SK-N-SH treated with all-trans-retinoic acid at 6 μM for 48 hours (cell line): ENCODE measurements around the gene UGT1A3.
"Not testable (repeated sequence)": the region's sequence is repeated elsewhere in the genome, so short reads cannot be mapped to it uniquely, and the experiment has no call there.

Experiments
- ATAC-seq: fragments of 200-7000 bp; cut with Tn5 transposase; 3 replicates; pipeline ENCODE4 v1.9.1; 2020; ENCODE audit warnings: mild to moderate bottlenecking, moderate library complexity
- ARNTL ChIP-seq: fragments of 450-650 bp; formaldehyde crosslinking; IDR thresholded peaks from 2 replicates; pipeline ENCODE4 v1.5.0; 2020; ENCODE audit warnings: low read depth, mild to moderate bottlenecking, moderate library complexity, borderline replicate concordance
- BACH2 ChIP-seq: fragments of 250-450 bp; sonication (Bioruptor Pico); IDR thresholded peaks from 2 replicates; pipeline ENCODE4 v1.9.0; 2021; ENCODE audit warnings: mild to moderate bottlenecking, borderline replicate concordance
- CSDC2 ChIP-seq: fragments of 250-450 bp; sonication (Bioruptor Pico); IDR thresholded peaks from 2 replicates; pipeline ENCODE4 v1.5.0; 2020; ENCODE audit warnings: mild to moderate bottlenecking, moderate library complexity
- ESRRG ChIP-seq: fragments of 250-450 bp; sonication (Bioruptor Pico); IDR thresholded peaks from 2 replicates; pipeline ENCODE4 v1.6.1; 2021; ENCODE audit warnings: mild to moderate bottlenecking
- GLIS3 ChIP-seq: fragments of 250-450 bp; sonication (Bioruptor Pico); IDR thresholded peaks from 2 replicates; pipeline ENCODE4 v1.5.0; 2020; ENCODE audit warnings: mild to moderate bottlenecking, moderate library complexity
- ISL1 ChIP-seq: fragments of 250-450 bp; sonication (Bioruptor Pico); IDR thresholded peaks from 2 replicates; pipeline ENCODE4 v2.1.2; 2022; ENCODE audit warnings: mild to moderate bottlenecking, moderate library complexity
- OSR1 ChIP-seq: fragments of 250-450 bp; sonication (Bioruptor Pico); IDR thresholded peaks from 2 replicates; pipeline ENCODE4 v1.8.0; 2022; ENCODE audit warnings: moderate library complexity, mild to moderate bottlenecking, inconsistent platforms
- PPARA ChIP-seq: fragments of 250-450 bp; sonication (Bioruptor Pico); IDR thresholded peaks from 2 replicates; pipeline ENCODE4 v1.5.0; 2020; ENCODE audit warnings: mild to moderate bottlenecking, borderline replicate concordance
- RARB ChIP-seq: fragments of 250-450 bp; sonication (Bioruptor Pico); IDR thresholded peaks from 2 replicates; pipeline ENCODE4 v1.8.0; 2021; ENCODE audit warnings: mild to moderate bottlenecking, moderate library complexity
- SNAI2 ChIP-seq: fragments of 250-450 bp; sonication (Bioruptor Pico); IDR thresholded peaks from 2 replicates; pipeline ENCODE4 v1.5.0; 2020; ENCODE audit warnings: mild to moderate bottlenecking, moderate library complexity
- TOX ChIP-seq: fragments of 250-450 bp; sonication (Bioruptor Pico); IDR thresholded peaks from 2 replicates; pipeline ENCODE4 v1.8.0; 2021; ENCODE audit warnings: mild to moderate bottlenecking, moderate library complexity, borderline replicate concordance
- ZC3H10 ChIP-seq: fragments of 250-450 bp; sonication (Bioruptor Pico); IDR thresholded peaks from 2 replicates; pipeline ENCODE4 v1.5.1; 2021; ENCODE audit warnings: mild to moderate bottlenecking, moderate library complexity
- ZFP3 ChIP-seq: fragments of 250-450 bp; sonication (Bioruptor Pico); IDR thresholded peaks from 2 replicates; pipeline ENCODE4 v1.5.0; 2020; ENCODE audit warnings: mild to moderate bottlenecking, moderate library complexity
- ZFP30 ChIP-seq: fragments of 450-650 bp; formaldehyde crosslinking; IDR thresholded peaks from 2 replicates; pipeline ENCODE4 v1.5.0; 2022; ENCODE audit warnings: mild to moderate bottlenecking, moderate library complexity
- ZNF565 ChIP-seq: fragments of 450-650 bp; formaldehyde crosslinking; conservative IDR thresholded peaks from 2 replicates; pipeline ENCODE4 v1.5.0; 2020; ENCODE audit warnings: low read depth, mild to moderate bottlenecking, moderate library complexity
- ZNF70 ChIP-seq: fragments of 450-650 bp; formaldehyde crosslinking; IDR thresholded peaks from 2 replicates; pipeline ENCODE4 v1.5.0; 2020; ENCODE audit warnings: mild to moderate bottlenecking, moderate library complexity
- ZNF8 ChIP-seq: fragments of 450-650 bp; formaldehyde crosslinking; IDR thresholded peaks from 2 replicates; pipeline ENCODE4 v1.5.0; 2020; ENCODE audit warnings: mild to moderate bottlenecking, moderate library complexity
- TF ChIP-seq, protein P1 (sequence below): fragments of 250-450 bp; sonication (Bioruptor Pico); IDR thresholded peaks from 2 replicates; pipeline ENCODE4 v1.8.0; 2020; ENCODE audit warnings: mild to moderate bottlenecking, moderate library complexity, borderline replicate concordance
- TF ChIP-seq, protein P2 (sequence below): fragments of 250-450 bp; sonication (Bioruptor Pico); IDR thresholded peaks from 2 replicates; pipeline ENCODE4 v1.5.1; 2020; ENCODE audit warnings: low read depth, mild to moderate bottlenecking, moderate library complexity
- TF ChIP-seq, protein P3 (sequence below): fragments of 250-450 bp; sonication (Bioruptor Pico); IDR thresholded peaks from 2 replicates; pipeline ENCODE4 v1.8.0; 2021; ENCODE audit warnings: low read depth, mild to moderate bottlenecking, moderate library complexity, borderline replicate concordance
- TF ChIP-seq, protein P4 (sequence below): fragments of 250-450 bp; sonication (Bioruptor Pico); IDR thresholded peaks from 2 replicates; pipeline ENCODE4 v1.5.0; 2020; ENCODE audit warnings: mild to moderate bottlenecking, moderate library complexity

Gene UGT1A3

DNA sequence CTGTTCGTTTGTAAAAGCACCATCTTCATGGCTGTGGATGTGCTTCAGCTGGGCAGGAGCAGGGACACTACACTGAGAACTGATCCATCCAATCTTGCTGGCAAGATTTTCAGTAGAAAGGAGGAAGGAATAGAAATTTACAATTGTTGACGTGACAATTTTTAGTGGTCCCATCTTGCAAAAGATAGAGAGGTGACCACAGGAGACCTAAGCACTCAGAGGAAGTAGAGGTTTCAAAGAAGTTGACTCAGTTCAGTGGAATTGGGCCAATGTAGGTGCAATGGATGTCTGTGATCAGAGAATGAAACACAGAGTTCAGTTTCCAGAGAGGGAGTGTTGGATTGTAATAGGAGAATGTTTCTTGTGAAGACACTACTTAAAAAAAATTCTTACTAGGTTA, 14.7 kb upstream of the UGT1A3 start:
- ATAC-seq, result no peak
- no peak for TF ChIP-seq SNAI2 (CRISPR knock-in tag)
- no peak for TF ChIP-seq ZNF8 (CRISPR knock-in tag)
- TF ChIP-seq ESRRG (CRISPR knock-in tag), result no peak
- TF ChIP-seq TOX, result no peak
- no peak for TF ChIP-seq ARNTL (CRISPR knock-in tag)
- TF ChIP-seq, protein P1, sequence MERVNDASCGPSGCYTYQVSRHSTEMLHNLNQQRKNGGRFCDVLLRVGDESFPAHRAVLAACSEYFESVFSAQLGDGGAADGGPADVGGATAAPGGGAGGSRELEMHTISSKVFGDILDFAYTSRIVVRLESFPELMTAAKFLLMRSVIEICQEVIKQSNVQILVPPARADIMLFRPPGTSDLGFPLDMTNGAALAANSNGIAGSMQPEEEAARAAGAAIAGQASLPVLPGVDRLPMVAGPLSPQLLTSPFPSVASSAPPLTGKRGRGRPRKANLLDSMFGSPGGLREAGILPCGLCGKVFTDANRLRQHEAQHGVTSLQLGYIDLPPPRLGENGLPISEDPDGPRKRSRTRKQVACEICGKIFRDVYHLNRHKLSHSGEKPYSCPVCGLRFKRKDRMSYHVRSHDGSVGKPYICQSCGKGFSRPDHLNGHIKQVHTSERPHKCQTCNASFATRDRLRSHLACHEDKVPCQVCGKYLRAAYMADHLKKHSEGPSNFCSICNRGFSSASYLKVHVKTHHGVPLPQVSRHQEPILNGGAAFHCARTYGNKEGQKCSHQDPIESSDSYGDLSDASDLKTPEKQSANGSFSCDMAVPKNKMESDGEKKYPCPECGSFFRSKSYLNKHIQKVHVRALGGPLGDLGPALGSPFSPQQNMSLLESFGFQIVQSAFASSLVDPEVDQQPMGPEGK (CRISPR knock-in tag), result no peak
- TF ChIP-seq ISL1 (CRISPR knock-in tag), result no peak
- TF ChIP-seq OSR1 (CRISPR knock-in tag), result no peak
- no peak for TF ChIP-seq ZFP30
- no peak for TF ChIP-seq GLIS3 (CRISPR knock-in tag)
- TF ChIP-seq, protein P2, sequence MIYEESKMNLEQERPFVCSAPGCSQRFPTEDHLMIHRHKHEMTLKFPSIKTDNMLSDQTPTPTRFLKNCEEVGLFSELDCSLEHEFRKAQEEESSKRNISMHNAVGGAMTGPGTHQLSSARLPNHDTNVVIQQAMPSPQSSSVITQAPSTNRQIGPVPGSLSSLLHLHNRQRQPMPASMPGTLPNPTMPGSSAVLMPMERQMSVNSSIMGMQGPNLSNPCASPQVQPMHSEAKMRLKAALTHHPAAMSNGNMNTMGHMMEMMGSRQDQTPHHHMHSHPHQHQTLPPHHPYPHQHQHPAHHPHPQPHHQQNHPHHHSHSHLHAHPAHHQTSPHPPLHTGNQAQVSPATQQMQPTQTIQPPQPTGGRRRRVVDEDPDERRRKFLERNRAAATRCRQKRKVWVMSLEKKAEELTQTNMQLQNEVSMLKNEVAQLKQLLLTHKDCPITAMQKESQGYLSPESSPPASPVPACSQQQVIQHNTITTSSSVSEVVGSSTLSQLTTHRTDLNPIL (CRISPR knock-in tag), result no peak
- TF ChIP-seq, protein P3, sequence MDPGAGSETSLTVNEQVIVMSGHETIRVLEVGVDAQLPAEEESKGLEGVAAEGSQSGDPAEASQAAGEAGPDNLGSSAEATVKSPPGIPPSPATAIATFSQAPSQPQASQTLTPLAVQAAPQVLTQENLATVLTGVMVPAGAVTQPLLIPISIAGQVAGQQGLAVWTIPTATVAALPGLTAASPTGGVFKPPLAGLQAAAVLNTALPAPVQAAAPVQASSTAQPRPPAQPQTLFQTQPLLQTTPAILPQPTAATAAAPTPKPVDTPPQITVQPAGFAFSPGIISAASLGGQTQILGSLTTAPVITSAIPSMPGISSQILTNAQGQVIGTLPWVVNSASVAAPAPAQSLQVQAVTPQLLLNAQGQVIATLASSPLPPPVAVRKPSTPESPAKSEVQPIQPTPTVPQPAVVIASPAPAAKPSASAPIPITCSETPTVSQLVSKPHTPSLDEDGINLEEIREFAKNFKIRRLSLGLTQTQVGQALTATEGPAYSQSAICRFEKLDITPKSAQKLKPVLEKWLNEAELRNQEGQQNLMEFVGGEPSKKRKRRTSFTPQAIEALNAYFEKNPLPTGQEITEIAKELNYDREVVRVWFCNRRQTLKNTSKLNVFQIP (CRISPR knock-in tag), result no peak

DNA sequence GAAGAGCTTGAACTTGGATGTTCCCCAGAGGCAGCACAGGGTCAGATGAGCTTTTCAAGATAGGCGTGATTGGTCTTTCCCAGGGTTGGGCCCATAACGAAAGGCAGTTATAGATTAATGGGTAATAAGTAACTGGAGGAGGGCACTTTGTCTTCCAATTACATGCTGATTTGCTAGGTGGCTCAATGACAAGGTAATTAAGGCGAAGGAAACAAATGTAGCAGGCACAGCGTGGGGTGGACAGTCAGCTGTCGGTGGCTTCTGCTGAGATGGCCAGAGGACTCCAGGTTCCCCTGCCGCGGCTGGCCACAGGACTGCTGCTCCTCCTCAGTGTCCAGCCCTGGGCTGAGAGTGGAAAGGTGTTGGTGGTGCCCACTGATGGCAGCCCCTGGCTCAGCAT, 10.3 kb upstream of the UGT1A3 start, which contains the start of gene UGT1A4:
Gene UGT1A4 (plus strand): TSS at position 185 of the 400 bp plus-strand sequence. CDS start 85 bp downstream, at position 270.
- no peak for TF ChIP-seq ZNF70
- no peak for ATAC-seq

DNA sequence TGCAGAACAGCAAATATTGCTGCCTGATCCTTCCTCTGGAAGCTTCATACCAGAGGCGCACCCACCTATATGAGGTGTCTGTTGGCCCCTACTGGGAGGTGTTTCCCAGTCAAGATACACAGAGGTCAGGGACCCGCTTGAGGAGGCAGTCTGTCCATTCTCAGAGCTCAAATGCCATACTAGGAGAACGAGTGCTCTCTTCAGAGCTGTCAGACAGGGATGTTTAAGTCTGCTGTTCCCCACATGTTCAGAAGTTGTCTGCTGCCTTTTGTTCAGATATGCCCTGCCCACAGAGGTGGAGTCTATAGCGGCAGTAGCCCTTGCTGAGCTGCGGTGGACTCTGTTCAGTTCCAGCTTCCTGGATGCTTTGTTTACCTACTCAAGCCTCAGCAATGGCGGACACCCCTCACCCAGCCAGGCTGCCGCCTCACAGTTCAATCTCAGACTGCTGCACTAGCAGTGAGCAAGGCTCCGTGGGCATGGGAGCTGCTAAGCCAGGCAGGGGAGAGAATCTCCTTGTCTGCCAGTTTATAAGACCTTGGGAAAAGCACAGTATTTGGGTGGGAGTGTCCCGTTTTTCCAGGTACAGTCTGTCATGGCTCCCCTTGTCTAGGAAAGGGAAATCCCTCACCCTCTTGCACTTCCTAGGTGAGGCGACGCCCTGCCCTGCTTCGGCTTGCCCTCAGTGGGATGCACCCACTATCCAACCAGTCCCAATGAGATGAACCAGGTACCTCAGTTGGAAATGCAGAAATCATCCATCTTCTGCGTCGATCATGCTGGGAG, 8.2 kb downstream of the UGT1A3 start:
- not testable (repeated sequence) for ATAC-seq

DNA sequence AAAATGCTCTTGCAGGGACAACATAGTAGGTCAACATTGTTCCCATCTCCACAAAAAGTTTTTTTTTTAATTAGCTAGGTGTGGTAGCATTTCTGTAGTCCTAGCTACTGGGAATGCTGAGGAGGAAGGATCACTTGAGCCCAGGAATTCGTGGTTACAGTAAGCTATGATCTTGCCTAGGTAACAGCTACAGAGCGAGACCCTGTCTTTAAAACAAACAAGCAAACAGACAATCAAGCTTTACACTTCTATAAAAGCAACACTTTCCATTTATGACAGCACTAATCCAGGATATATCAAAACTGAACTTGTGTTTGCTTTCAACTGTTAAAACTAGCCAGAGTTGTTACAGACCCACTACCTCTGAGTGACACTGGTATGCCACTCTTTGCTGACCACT, 12.0 kb downstream of the UGT1A3 start:
- no peak for ATAC-seq
- TF ChIP-seq PPARA (no peak), ZC3H10 (CRISPR knock-in tag) (no peak), ISL1 (CRISPR knock-in tag) (no peak), BACH2 (no peak), RARB (CRISPR knock-in tag) (no peak), ARNTL (CRISPR knock-in tag) (no peak), ZFP30 (no peak), ZFP3 (CRISPR knock-in tag) (no peak), ZNF565 (CRISPR knock-in tag) (no peak), CSDC2 (no peak), SNAI2 (CRISPR knock-in tag) (no peak)
- TF ChIP-seq, protein P4, sequence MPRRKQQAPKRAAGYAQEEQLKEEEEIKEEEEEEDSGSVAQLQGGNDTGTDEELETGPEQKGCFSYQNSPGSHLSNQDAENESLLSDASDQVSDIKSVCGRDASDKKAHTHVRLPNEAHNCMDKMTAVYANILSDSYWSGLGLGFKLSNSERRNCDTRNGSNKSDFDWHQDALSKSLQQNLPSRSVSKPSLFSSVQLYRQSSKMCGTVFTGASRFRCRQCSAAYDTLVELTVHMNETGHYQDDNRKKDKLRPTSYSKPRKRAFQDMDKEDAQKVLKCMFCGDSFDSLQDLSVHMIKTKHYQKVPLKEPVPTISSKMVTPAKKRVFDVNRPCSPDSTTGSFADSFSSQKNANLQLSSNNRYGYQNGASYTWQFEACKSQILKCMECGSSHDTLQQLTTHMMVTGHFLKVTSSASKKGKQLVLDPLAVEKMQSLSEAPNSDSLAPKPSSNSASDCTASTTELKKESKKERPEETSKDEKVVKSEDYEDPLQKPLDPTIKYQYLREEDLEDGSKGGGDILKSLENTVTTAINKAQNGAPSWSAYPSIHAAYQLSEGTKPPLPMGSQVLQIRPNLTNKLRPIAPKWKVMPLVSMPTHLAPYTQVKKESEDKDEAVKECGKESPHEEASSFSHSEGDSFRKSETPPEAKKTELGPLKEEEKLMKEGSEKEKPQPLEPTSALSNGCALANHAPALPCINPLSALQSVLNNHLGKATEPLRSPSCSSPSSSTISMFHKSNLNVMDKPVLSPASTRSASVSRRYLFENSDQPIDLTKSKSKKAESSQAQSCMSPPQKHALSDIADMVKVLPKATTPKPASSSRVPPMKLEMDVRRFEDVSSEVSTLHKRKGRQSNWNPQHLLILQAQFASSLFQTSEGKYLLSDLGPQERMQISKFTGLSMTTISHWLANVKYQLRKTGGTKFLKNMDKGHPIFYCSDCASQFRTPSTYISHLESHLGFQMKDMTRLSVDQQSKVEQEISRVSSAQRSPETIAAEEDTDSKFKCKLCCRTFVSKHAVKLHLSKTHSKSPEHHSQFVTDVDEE (CRISPR knock-in tag), result no peak
- TF ChIP-seq, protein P3 (CRISPR knock-in tag), result no peak
- TF ChIP-seq, protein P2 (CRISPR knock-in tag), result no peak
